ENCODE data around the gene ZSWIM7. TPM values are rescaled to one million over a fixed set of nuclear protein-coding genes. Genes with fewer than 3 reads are reported as not detected.

The ZSWIM7 gene
- polyA plus RNA-seq, 3 donors: 43.1 to 70.1 (median 67.1) TPM

GRCh38 chr17:15947976-15948752, 51.3 kb downstream of the ZSWIM7 start:
- Histone ChIP-seq H3K27me3 (ENCODE audit: control insufficient read depth in 2 of 2, insufficient read depth in 2 of 2, low read length in 2 of 2) (peaks cover 0 to 5% of the 10 kb centered on the region in 2 donors), H3K4me2 (replicated peaks; ENCODE audit: extremely low read depth, low read length, poor library complexity, severe bottlenecking) (no peak overlapping the region), H3K36me3 (replicated peaks in 1 of 2; ENCODE audit: control insufficient read depth in 1 of 2, insufficient read depth in 2 of 2, low read length in 2 of 2) (peaks cover 0 to 10% of the 10 kb centered on the region in 2 donors), H3K9me3 (replicated peaks in 1 of 2; ENCODE audit: control insufficient read depth in 1 of 2, insufficient read depth in 1 of 2, low read length in 2 of 2) (no peaks in the 10 kb centered on the region), H3K79me2 (ENCODE audit: insufficient read depth, low read length) (peaks cover 15% of the 10 kb centered on the region), H3K4me3 (replicated peaks in 1 of 3; ENCODE audit: low read depth in 2 of 3, low read length in 3 of 3) (no peak overlapping the region), H4K20me1 (ENCODE audit: insufficient read depth, low read length) (no peaks in the 10 kb centered on the region), H2AFZ (ENCODE audit: insufficient read depth, low read depth, low read length, poor library complexity, severe bottlenecking) (no peak overlapping the region), H3K27ac (ENCODE audit: low read depth in 1 of 2, low read length in 2 of 2) (no peak overlapping the region), H3K4me1 (ENCODE audit: control insufficient read depth in 1 of 2, insufficient read depth in 2 of 2, low read length in 2 of 2) (peaks cover 41 to 50% of the 10 kb centered on the region in 2 donors), H3K9ac (ENCODE audit: insufficient read depth, low read length, poor library complexity, severe bottlenecking) (no peak overlapping the region)
- Mint-ChIP-seq H3K27ac (peak overlapping the region in 5 of 7 donors; percentile 30 to 85 (median 53)), H3K9me3 (peaks cover 0 to 2% (median 0%) of the 10 kb centered on the region in 7 donors), H3K36me3 (peaks cover 27 to 36% of the 10 kb centered on the region in 2 donors), H3K4me1 (peaks cover 37% of the 10 kb centered on the region), H3K27me3 (ENCODE audit: low read depth in 3 of 3) (peaks cover 1 to 18% (median 4%) of the 10 kb centered on the region in 3 donors), H3K4me3 (no peak overlapping the region)
- WGBS (ENCODE audit: insufficient coverage): 92% methylated on average over 9 of the region's 16 CpGs
- no peak for DNase-seq
- intact Hi-C loops (cut with micrococcal nuclease): loop anchor here in 1 of 2 donors (5.0 kb wide), 1 partner anchor 49 kb away; the partner anchor contains the start of genes TTC19 and ZSWIM7
- no peak for TF ChIP-seq CTCF (IDR thresholded peaks at IDR 0.05)

- Histone ChIP-seq H3K4me2 (replicated peaks; ENCODE audit: extremely low read depth, low read length, poor library complexity, severe bottlenecking) (peak overlapping the region; percentile 87), H4K20me1 (ENCODE audit: insufficient read depth, low read length) (no peaks in the 10 kb centered on the region), H3K4me3 (replicated peaks in 1 of 3; ENCODE audit: low read depth in 2 of 3, low read length in 3 of 3) (peak overlapping the region in 1 of 3 experiments; percentile 79), H3K36me3 (replicated peaks in 1 of 2; ENCODE audit: control insufficient read depth in 1 of 2, insufficient read depth in 2 of 2, low read length in 2 of 2) (peaks cover 0 to 10% of the 10 kb centered on the region in 2 donors), H3K27ac (ENCODE audit: low read depth in 1 of 2, low read length in 2 of 2) (no peak overlapping the region), H3K4me1 (ENCODE audit: control insufficient read depth in 1 of 2, insufficient read depth in 2 of 2, low read length in 2 of 2) (peaks cover 50 to 59% of the 10 kb centered on the region in 2 donors), H3K27me3 (ENCODE audit: control insufficient read depth in 2 of 2, insufficient read depth in 2 of 2, low read length in 2 of 2) (peaks cover 0 to 5% of the 10 kb centered on the region in 2 donors), H2AFZ (ENCODE audit: insufficient read depth, low read depth, low read length, poor library complexity, severe bottlenecking) (no peak overlapping the region), H3K9me3 (replicated peaks in 1 of 2; ENCODE audit: control insufficient read depth in 1 of 2, insufficient read depth in 1 of 2, low read length in 2 of 2) (peaks cover under 1% of the 10 kb centered on the region in 2 donors), H3K79me2 (ENCODE audit: insufficient read depth, low read length) (peaks cover 15% of the 10 kb centered on the region), H3K9ac (ENCODE audit: insufficient read depth, low read length, poor library complexity, severe bottlenecking) (no peak overlapping the region)
- peak overlapping the region; percentile 27 to 56 for H3K4me3 Mint-ChIP-seq
- intact Hi-C loops (cut with micrococcal nuclease): loop anchor here in 1 of 2 donors (5.0 kb wide), 1 partner anchor 50 kb away; the partner anchor contains the start of genes TTC19 and ZSWIM7
- WGBS (ENCODE audit: insufficient coverage): no CpG with 5 or more reads among the region's 3 CpGs
- peak overlapping the region in 6 of 7 donors; percentile 25 to 46 (median 31) for H3K27ac Mint-ChIP-seq
- peaks cover 1 to 4% (median 3%) of the 10 kb centered on the region in 7 donors for H3K9me3 Mint-ChIP-seq
- H3K27me3 Mint-ChIP-seq (ENCODE audit: low read depth in 3 of 3): peaks cover 1 to 18% (median 4%) of the 10 kb centered on the region in 3 donors
- DNase-seq: peak in 1 of 3 donors; percentile 39
- H3K4me1 Mint-ChIP-seq: peaks cover 46% of the 10 kb centered on the region
- no peak for TF ChIP-seq CTCF (IDR thresholded peaks at IDR 0.05)
- H3K36me3 Mint-ChIP-seq: peaks cover 20 to 33% of the 10 kb centered on the region in 2 donors
Observed at GRCh38 chr17:15947271-15947670, 52.2 kb downstream of the ZSWIM7 start.
